Measurements from ENCODE around the gene BEND6.

Gene BEND6

GRCh38 chr6:56934876-56935275 is 20.0 kb upstream of the BEND6 start:
- Histone ChIP-seq H3K4me1 (ENCODE audit: insufficient read depth, low read length, poor library complexity, severe bottlenecking) (peaks cover 67% of the 10 kb centered on the region), H3K36me3 (ENCODE audit: insufficient read depth, low read length) (no peaks in the 10 kb centered on the region)

GRCh38 chr6:56936466-56936865 is 18.4 kb upstream of the BEND6 start:
- peaks cover 57% of the 10 kb centered on the region for H3K4me1 ChIP-seq (ENCODE audit: insufficient read depth, low read length, poor library complexity, severe bottlenecking)
- peaks cover 13% of the 10 kb centered on the region for H3F3A ChIP-seq (ENCODE audit: low read depth)
- peaks cover 15% of the 10 kb centered on the region for H3K79me2 ChIP-seq (ENCODE audit: insufficient read depth, low read length)
- no peaks in the 10 kb centered on the region for H3K27me3 ChIP-seq (ENCODE audit: insufficient read depth, low read length, poor library complexity, severe bottlenecking)
- H3K9me3 ChIP-seq (ENCODE audit: insufficient read depth, low read depth, low read length), result peaks cover 2% of the 10 kb centered on the region
- no peaks in the 10 kb centered on the region for H4K20me1 ChIP-seq (ENCODE audit: insufficient read depth, low read length, poor library complexity, severe bottlenecking)
- H3K36me3 ChIP-seq (ENCODE audit: insufficient read depth, low read length), result no peaks in the 10 kb centered on the region
- peak overlapping the region; percentile 56 for H3K4me2 ChIP-seq (ENCODE audit: low read depth, low read length, poor library complexity, severe bottlenecking)
- peak overlapping the region; percentile 21 for H3K4me3 ChIP-seq (ENCODE audit: low read length, poor library complexity, severe bottlenecking)
- no peak for TF ChIP-seq EZH2phosphoT487 (IDR thresholded peaks at IDR 0.05; ENCODE audit: borderline replicate concordance)
- TF ChIP-seq, protein P1, sequence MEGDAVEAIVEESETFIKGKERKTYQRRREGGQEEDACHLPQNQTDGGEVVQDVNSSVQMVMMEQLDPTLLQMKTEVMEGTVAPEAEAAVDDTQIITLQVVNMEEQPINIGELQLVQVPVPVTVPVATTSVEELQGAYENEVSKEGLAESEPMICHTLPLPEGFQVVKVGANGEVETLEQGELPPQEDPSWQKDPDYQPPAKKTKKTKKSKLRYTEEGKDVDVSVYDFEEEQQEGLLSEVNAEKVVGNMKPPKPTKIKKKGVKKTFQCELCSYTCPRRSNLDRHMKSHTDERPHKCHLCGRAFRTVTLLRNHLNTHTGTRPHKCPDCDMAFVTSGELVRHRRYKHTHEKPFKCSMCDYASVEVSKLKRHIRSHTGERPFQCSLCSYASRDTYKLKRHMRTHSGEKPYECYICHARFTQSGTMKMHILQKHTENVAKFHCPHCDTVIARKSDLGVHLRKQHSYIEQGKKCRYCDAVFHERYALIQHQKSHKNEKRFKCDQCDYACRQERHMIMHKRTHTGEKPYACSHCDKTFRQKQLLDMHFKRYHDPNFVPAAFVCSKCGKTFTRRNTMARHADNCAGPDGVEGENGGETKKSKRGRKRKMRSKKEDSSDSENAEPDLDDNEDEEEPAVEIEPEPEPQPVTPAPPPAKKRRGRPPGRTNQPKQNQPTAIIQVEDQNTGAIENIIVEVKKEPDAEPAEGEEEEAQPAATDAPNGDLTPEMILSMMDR (conservative IDR thresholded peaks at IDR 0.05; ENCODE audit: low read length), result no peak
- H2AFZ ChIP-seq (ENCODE audit: low read length), result 0 out of 2 replicates have a peak overlapping the region, but pooled peaks have one; percentile 8
- peak overlapping the region; percentile 59 for H3K9ac ChIP-seq (ENCODE audit: low read depth, low read length, poor library complexity, severe bottlenecking)
- H3K9me2 ChIP-seq (replicated peaks; ENCODE audit: low read depth, low read length), result no peaks in the 10 kb centered on the region

More at GRCh38 chr6:56934876-56935275, 20.0 kb upstream of the BEND6 start:
- no peak overlapping the region for H3K4me3 ChIP-seq (ENCODE audit: low read length, poor library complexity, severe bottlenecking)
- peaks cover 15% of the 10 kb centered on the region for H3K79me2 ChIP-seq (ENCODE audit: insufficient read depth, low read length)
- H4K20me1 ChIP-seq (ENCODE audit: insufficient read depth, low read length, poor library complexity, severe bottlenecking), result no peaks in the 10 kb centered on the region
- TF ChIP-seq EZH2phosphoT487 (IDR thresholded peaks at IDR 0.05; ENCODE audit: borderline replicate concordance), result no peak
- TF ChIP-seq, protein P1 (conservative IDR thresholded peaks at IDR 0.05; ENCODE audit: low read length), result no peak
- H3K9me2 ChIP-seq (replicated peaks; ENCODE audit: low read depth, low read length), result no peaks in the 10 kb centered on the region
- peaks cover 13% of the 10 kb centered on the region for H3F3A ChIP-seq (ENCODE audit: low read depth)
- peak overlapping the region; percentile 18 for H3K4me2 ChIP-seq (ENCODE audit: low read depth, low read length, poor library complexity, severe bottlenecking)
- no peaks in the 10 kb centered on the region for H3K9me3 ChIP-seq (ENCODE audit: insufficient read depth, low read depth, low read length)
- no peaks in the 10 kb centered on the region for H3K27me3 ChIP-seq (ENCODE audit: insufficient read depth, low read length, poor library complexity, severe bottlenecking)
- peak overlapping the region; percentile 59 for H3K9ac ChIP-seq (ENCODE audit: low read depth, low read length, poor library complexity, severe bottlenecking)
- no peak overlapping the region for H2AFZ ChIP-seq (ENCODE audit: low read length)

DNA sequence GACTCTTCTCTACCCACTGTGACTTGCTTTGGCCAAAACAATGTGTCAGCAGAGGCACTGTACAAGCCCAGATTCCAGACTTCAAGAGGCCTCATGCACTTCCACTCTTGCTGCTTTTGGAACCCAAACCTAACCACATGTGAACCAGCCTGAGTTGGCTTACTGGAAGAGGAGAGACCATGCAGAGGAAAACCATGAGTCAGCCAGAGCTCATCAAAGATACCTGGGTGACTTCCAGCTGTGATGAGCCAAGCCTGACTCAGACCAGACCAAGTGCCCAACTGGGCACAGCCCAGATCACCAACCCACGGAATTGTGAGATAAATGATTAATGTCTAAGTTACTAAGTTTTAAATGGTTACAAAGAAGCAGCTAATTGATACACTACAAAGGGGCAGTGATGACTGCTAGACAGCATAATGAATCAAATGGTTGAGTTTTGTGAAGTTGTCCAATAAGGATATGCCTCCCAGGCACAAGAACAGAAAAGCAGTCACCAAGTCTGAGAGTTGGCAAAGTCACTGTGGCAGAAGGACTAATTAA is 16.2 kb upstream of the BEND6 start:
- peaks cover 9% of the 10 kb centered on the region for H3K9me3 ChIP-seq (ENCODE audit: insufficient read depth, low read depth, low read length)
- no peaks in the 10 kb centered on the region for H3K27me3 ChIP-seq (ENCODE audit: insufficient read depth, low read length, poor library complexity, severe bottlenecking)
- 0 out of 2 replicates have a peak overlapping the region, but pooled peaks have one; percentile 8 for H2AFZ ChIP-seq (ENCODE audit: low read length)
- no peak overlapping the region for H3K9ac ChIP-seq (ENCODE audit: low read depth, low read length, poor library complexity, severe bottlenecking)
- no peaks in the 10 kb centered on the region for H3K36me3 ChIP-seq (ENCODE audit: insufficient read depth, low read length)
- no peaks in the 10 kb centered on the region for H3K9me2 ChIP-seq (replicated peaks; ENCODE audit: low read depth, low read length)
- H3K79me2 ChIP-seq (ENCODE audit: insufficient read depth, low read length), result peaks cover 15% of the 10 kb centered on the region
- H3F3A ChIP-seq (ENCODE audit: low read depth), result peaks cover 8% of the 10 kb centered on the region; the same call in 1 of the 2 replicates
- no peaks in the 10 kb centered on the region for H4K20me1 ChIP-seq (ENCODE audit: insufficient read depth, low read length, poor library complexity, severe bottlenecking)
- H3K4me1 ChIP-seq (ENCODE audit: insufficient read depth, low read length, poor library complexity, severe bottlenecking), result peaks cover 40% of the 10 kb centered on the region
- TF ChIP-seq EZH2phosphoT487 (IDR thresholded peaks at IDR 0.05; ENCODE audit: borderline replicate concordance), result no peak
- TF ChIP-seq, protein P1 (conservative IDR thresholded peaks at IDR 0.05; ENCODE audit: low read length), result no peak
- no peak overlapping the region for H3K4me3 ChIP-seq (ENCODE audit: low read length, poor library complexity, severe bottlenecking)
- H3K4me2 ChIP-seq (ENCODE audit: low read depth, low read length, poor library complexity, severe bottlenecking), result no peak overlapping the region
